IMR-90 (cell line): Measurements from ENCODE around the gene PRKCA. TPM values are rescaled to one million over a fixed set of nuclear protein-coding genes. Genes with fewer than 3 reads are reported as not detected.

Experiments used
- ATAC-seq: fragments of 200-7000 bp; cut with Tn5 transposase; 2 replicates; pipeline ENCODE4 v1.9.1; 2020; ENCODE audit warnings: low read depth, mild to moderate bottlenecking, moderate library complexity
- BruUV-seq: library from RNA; stranded (reverse); fragments of 400-500 nt; replicated peaks from 2 replicates; lab custom pipeline; 2021; lab: Mats Ljungman, UMichigan
- CTCF ChIA-PET: fragments of 300-600 bp; formaldehyde crosslinking; extraction: SDS; loops from one replicate; lab custom pipeline; 2021; ENCODE audit warnings: antibody characterized with exemption; lab: Yijun Ruan, JAX
- POLR2A ChIA-PET: fragments of 300-600 bp; sonication (Branson Sonifier 250); formaldehyde crosslinking; loops from one replicate; lab custom pipeline; 2022; ENCODE audit warnings: antibody characterized with exemption; ENCODE audit not compliant: unreplicated experiment; lab: Charles Lee
- DNase-seq: peaks from one replicate; pipeline ENCODE4 v3.0.0; 2013
- H2AFZ ChIP-seq: replicated peaks from 2 replicates; pipeline ENCODE3; 2013; ENCODE audit warnings: low read length, mild to moderate bottlenecking; ENCODE audit not compliant: poor library complexity
- H2AK5ac ChIP-seq: 2 replicates; pipeline ENCODE4 v1.6.1; 2013; ENCODE audit warnings: low read depth, low read length, inconsistent platforms
- H2AK9ac ChIP-seq: replicated peaks from 2 replicates; pipeline ENCODE3; 2013; ENCODE audit warnings: mild to moderate bottlenecking, low read depth, low read length, moderate library complexity; ENCODE audit not compliant: poor library complexity
- H2BK120ac ChIP-seq: 2 replicates; pipeline ENCODE4 v1.6.1; 2013; ENCODE audit warnings: low read depth, low read length, inconsistent platforms
- H2BK15ac ChIP-seq: 3 replicates; pipeline ENCODE4 v1.6.1; 2013; ENCODE audit warnings: low read depth, low read length, inconsistent platforms
- H2BK20ac ChIP-seq: 2 replicates; pipeline ENCODE4 v1.6.1; 2013; ENCODE audit warnings: low read depth, mild to moderate bottlenecking, inconsistent platforms, low read length, moderate library complexity
- H2BK5ac ChIP-seq: 2 replicates; pipeline ENCODE4 v1.6.1; 2013; ENCODE audit warnings: mild to moderate bottlenecking, low read depth, low read length, inconsistent platforms; ENCODE audit not compliant: poor library complexity, severe bottlenecking
- H3K14ac ChIP-seq: replicated peaks from 2 replicates; pipeline ENCODE4 v1.6.1; 2013; ENCODE audit warnings: low read depth, low read length, inconsistent platforms
- H3K18ac ChIP-seq: 2 replicates; pipeline ENCODE4 v1.6.1; 2013; ENCODE audit warnings: low read depth, low read length, control low read depth
- H3K23ac ChIP-seq: 2 replicates; pipeline ENCODE4 v1.6.1; 2013; ENCODE audit warnings: low read depth, low read length, inconsistent platforms
- H3K27ac ChIP-seq: 2 replicates; pipeline ENCODE4 v1.5.1; 2013; ENCODE audit warnings: mild to moderate bottlenecking, control low read depth, low read length; ENCODE audit not compliant: insufficient read depth
- H3K27me3 ChIP-seq: 2 replicates; pipeline ENCODE4 v1.6.1; 2013; ENCODE audit warnings: low read length; ENCODE audit not compliant: control insufficient read depth, insufficient read depth
- H3K36me3 ChIP-seq: 2 replicates; pipeline ENCODE4 v1.6.1; 2013; ENCODE audit warnings: low read length, mixed read lengths; ENCODE audit not compliant: control insufficient read depth, insufficient read depth
- H3K4ac ChIP-seq: 2 replicates; pipeline ENCODE4 v1.6.1; 2013; ENCODE audit warnings: low read depth, low read length, inconsistent platforms
- H3K4me1 ChIP-seq: 2 replicates; pipeline ENCODE4 v1.6.1; 2013; ENCODE audit warnings: low read length, mixed read lengths; ENCODE audit not compliant: control insufficient read depth, insufficient read depth
- H3K4me2 ChIP-seq: 2 replicates; pipeline ENCODE4 v1.6.1; 2013; ENCODE audit warnings: low read depth, mild to moderate bottlenecking, control low read depth, low read length, moderate library complexity
- H3K4me3 ChIP-seq: 2 replicates; pipeline ENCODE4 v1.5.1; 2013; ENCODE audit warnings: low read depth, mild to moderate bottlenecking, control low read depth, low read length, moderate library complexity; ENCODE audit not compliant: insufficient read depth
- H3K56ac ChIP-seq: 2 replicates; pipeline ENCODE4 v1.6.1; 2013; ENCODE audit warnings: low read length, inconsistent platforms; ENCODE audit not compliant: insufficient read depth; ENCODE audit errors: extremely low read depth
- H3K79me1 ChIP-seq, 2 experiments: 2 replicates each; pipeline ENCODE4 v1.6.1; 2013; ENCODE audit warnings: low read length in 2 of 2, inconsistent platforms in 1 of 2, low read depth in 1 of 2
- H3K9ac ChIP-seq: 2 replicates; pipeline ENCODE4 v1.6.1; 2013; ENCODE audit warnings: low read depth, low read length, control low read depth
- H3K9me1 ChIP-seq: 2 replicates; pipeline ENCODE4 v1.6.1; 2013; ENCODE audit warnings: low read length, inconsistent platforms; ENCODE audit not compliant: insufficient read depth
- H3K9me3 ChIP-seq: 2 replicates; pipeline ENCODE4 v1.6.1; 2013; ENCODE audit warnings: low read length; ENCODE audit not compliant: control insufficient read depth, insufficient read depth
- H4K20me1 ChIP-seq: 2 replicates; pipeline ENCODE4 v1.6.1; 2013; ENCODE audit warnings: low read length, inconsistent platforms; ENCODE audit not compliant: insufficient read depth
- H4K5ac ChIP-seq: 2 replicates; pipeline ENCODE4 v1.6.1; 2013; ENCODE audit warnings: mild to moderate bottlenecking, low read depth, low read length, control low read depth
- H4K8ac ChIP-seq, 2 experiments: 2 replicates each; pipeline ENCODE4 v1.6.1; 2013; ENCODE audit warnings: low read depth in 2 of 2, low read length in 2 of 2, control low read depth in 1 of 2, inconsistent platforms in 1 of 2
- H4K91ac ChIP-seq: 2 replicates; pipeline ENCODE4 v1.6.1; 2013; ENCODE audit warnings: low read depth, low read length, inconsistent platforms; ENCODE audit not compliant: insufficient read depth
- BHLHE40 ChIP-seq: fragments of 150-350 bp; IDR thresholded peaks from 2 replicates; pipeline ENCODE4 v1.6.1; 2016; ENCODE audit warnings: mild to moderate bottlenecking, low read depth, low read length
- CEBPB ChIP-seq: IDR thresholded peaks from 2 replicates; pipeline ENCODE4 v1.6.1; 2012; ENCODE audit warnings: low read depth, low read length, improper control_type of control experiment
- CHD1 ChIP-seq: IDR thresholded peaks from 2 replicates; pipeline ENCODE4 v1.6.1; 2012; ENCODE audit warnings: low read depth, low read length, improper control_type of control experiment
- MAZ ChIP-seq: IDR thresholded peaks from 2 replicates; pipeline ENCODE4 v1.6.1; 2012; ENCODE audit warnings: low read depth, mild to moderate bottlenecking, low read length, improper control_type of control experiment, moderate library complexity, borderline replicate concordance
- MXI1 ChIP-seq: IDR thresholded peaks from 2 replicates; pipeline ENCODE4 v1.6.1; 2012; ENCODE audit warnings: low read depth, mild to moderate bottlenecking, low read length, moderate library complexity, borderline replicate concordance
- NFE2L2 ChIP-seq: fragments of 150-350 bp; IDR thresholded peaks from 2 replicates; pipeline ENCODE4 v1.6.1; 2016; ENCODE audit warnings: low read depth, mild to moderate bottlenecking, low read length
- WGBS, 2 experiments: methylation state at CpG; one replicate each; pipeline versions ENCODE4 v1.1.5 to v1.1.7; 2013; ENCODE audit warnings: missing lambda C conversion rate in 2 of 2; ENCODE audit not compliant: insufficient read length in 1 of 2; ENCODE audit errors: extremely low coverage in 2 of 2; 5-methylcytosine and 5-hydroxymethylcytosine counted together
- dilution Hi-C: fragments of 300-500 bp; cut with HindIII; formaldehyde crosslinking; loops from one replicate; pipeline ENCODE4 v1.14.3; 2018; ENCODE audit warnings: low sequenced_read_pairs; ENCODE audit not compliant: unreplicated experiment
- in situ Hi-C: fragments of 300-500 bp; cut with MboI; formaldehyde crosslinking; loops from 3 replicates; pipeline ENCODE4 v1.14.3; 2019; ENCODE audit warnings: low sequenced_read_pairs, inconsistent platforms, mixed read lengths
- intact Hi-C: fragments of 100-400 bp; cut with micrococcal nuclease; formaldehyde crosslinking; loops from 2 replicates; pipeline ENCODE4 v1.10.0; 2022
- polyA plus RNA-seq, 3 experiments: library from polyadenylated mRNA; depleted of rRNA; stranded (reverse); fragments of >200 nt; gene quantifications; 2 replicates each; pipeline ENCODE4 v1.2.3, GENCODE V29; 2012; ENCODE audit warnings: low replicate concordance in 1 of 3
- total RNA-seq: library from RNA; depleted of rRNA; stranded (reverse); fragments of >200 nt; gene quantifications from 2 replicates; pipeline ENCODE4 v1.2.3, GENCODE V29; 2012
- TF ChIP-seq, protein P1 (sequence below): conservative IDR thresholded peaks from 2 replicates; pipeline ENCODE4 v1.5.1; 2012; ENCODE audit warnings: mild to moderate bottlenecking, low read depth, low read length, improper control_type of control experiment
- TF ChIP-seq, protein P2 (sequence below): fragments of 150-350 bp; IDR thresholded peaks from 2 replicates; pipeline ENCODE4 v1.6.1; 2017; ENCODE audit warnings: mild to moderate bottlenecking, antibody characterized with exemption, low read length, low read depth

PRKCA gene
- total and polyA plus RNA-seq, 2 of the 4 experiments (the other 2 are of a cell fraction), result 31.0 to 46.0 TPM

DNA sequence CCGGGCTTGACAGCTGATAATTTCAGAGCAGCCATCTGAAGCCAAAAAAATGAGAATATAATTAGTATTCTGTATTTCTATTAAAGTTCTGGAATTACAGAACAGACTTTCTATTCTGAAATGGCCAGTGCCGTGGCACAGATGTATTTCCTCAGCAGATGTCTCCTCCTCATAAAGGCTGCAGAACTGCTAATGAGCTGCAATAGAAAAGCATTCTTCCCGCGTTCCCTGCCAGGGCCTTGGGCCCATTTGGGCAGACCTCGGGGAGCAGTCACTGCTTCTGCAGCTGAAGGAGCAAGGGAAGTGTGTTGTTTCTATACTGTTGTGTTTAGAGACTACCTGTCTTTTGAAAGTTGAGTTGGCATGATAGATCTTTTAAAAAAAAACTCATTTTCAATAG, 379.9 kb downstream of the PRKCA start:
- no peak overlapping the region for H2BK15ac ChIP-seq
- no peak overlapping the region for H3K23ac ChIP-seq
- H3K9me3 ChIP-seq, result peaks cover 4% of the 10 kb centered on the region
- no peak overlapping the region for H2AK9ac ChIP-seq
- no peak overlapping the region for H2AFZ ChIP-seq
- no peak overlapping the region for H4K5ac ChIP-seq
- H3K9ac ChIP-seq, result no peak overlapping the region
- H2AK5ac ChIP-seq, result no peak overlapping the region
- intact Hi-C loops (no loop called here), dilution Hi-C loops (no loop called here), in situ Hi-C loops (no loop called here)
- H4K91ac ChIP-seq, result no peak overlapping the region
- BruUV-seq, result no TSS peak
- no peak overlapping the region for H3K4me2 ChIP-seq
- ATAC-seq, result no peak
- no peak overlapping the region for H3K14ac ChIP-seq
- H4K20me1 ChIP-seq, result peaks cover 15% of the 10 kb centered on the region
- H3K36me3 ChIP-seq, result peaks cover 4% of the 10 kb centered on the region; the same call in 1 of the 2 replicates
- peaks cover 41 to 66% of the 10 kb centered on the region in 2 experiments for H3K79me1 ChIP-seq
- H3K4ac ChIP-seq, result no peak overlapping the region
- H3K56ac ChIP-seq, result no peak overlapping the region
- no peaks in the 10 kb centered on the region for H3K27me3 ChIP-seq
- H3K4me3 ChIP-seq, result no peak overlapping the region
- POLR2A ChIA-PET, result no interaction called here
- no peak overlapping the region for H2BK20ac ChIP-seq
- H4K8ac ChIP-seq, result no peak overlapping the region
- WGBS, 2 experiments, result no CpG with 5 or more reads among the region's 5 CpGs
- CTCF ChIA-PET, result interaction anchor here (0.6 kb wide), 1 partner anchor 1308 kb away, joined by 3 read pairs; no protein-coding TSS in a partner anchor
- no peak overlapping the region for H3K18ac ChIP-seq
- H2BK5ac ChIP-seq, result no peak overlapping the region
- no peak overlapping the region for H3K27ac ChIP-seq
- TF ChIP-seq MXI1 (no peak), CEBPB (no peak), BHLHE40 (no peak), NFE2L2 (no peak), CHD1 (no peak), MAZ (no peak)
- TF ChIP-seq, protein P1, sequence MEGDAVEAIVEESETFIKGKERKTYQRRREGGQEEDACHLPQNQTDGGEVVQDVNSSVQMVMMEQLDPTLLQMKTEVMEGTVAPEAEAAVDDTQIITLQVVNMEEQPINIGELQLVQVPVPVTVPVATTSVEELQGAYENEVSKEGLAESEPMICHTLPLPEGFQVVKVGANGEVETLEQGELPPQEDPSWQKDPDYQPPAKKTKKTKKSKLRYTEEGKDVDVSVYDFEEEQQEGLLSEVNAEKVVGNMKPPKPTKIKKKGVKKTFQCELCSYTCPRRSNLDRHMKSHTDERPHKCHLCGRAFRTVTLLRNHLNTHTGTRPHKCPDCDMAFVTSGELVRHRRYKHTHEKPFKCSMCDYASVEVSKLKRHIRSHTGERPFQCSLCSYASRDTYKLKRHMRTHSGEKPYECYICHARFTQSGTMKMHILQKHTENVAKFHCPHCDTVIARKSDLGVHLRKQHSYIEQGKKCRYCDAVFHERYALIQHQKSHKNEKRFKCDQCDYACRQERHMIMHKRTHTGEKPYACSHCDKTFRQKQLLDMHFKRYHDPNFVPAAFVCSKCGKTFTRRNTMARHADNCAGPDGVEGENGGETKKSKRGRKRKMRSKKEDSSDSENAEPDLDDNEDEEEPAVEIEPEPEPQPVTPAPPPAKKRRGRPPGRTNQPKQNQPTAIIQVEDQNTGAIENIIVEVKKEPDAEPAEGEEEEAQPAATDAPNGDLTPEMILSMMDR, result no peak
- TF ChIP-seq, protein P2, sequence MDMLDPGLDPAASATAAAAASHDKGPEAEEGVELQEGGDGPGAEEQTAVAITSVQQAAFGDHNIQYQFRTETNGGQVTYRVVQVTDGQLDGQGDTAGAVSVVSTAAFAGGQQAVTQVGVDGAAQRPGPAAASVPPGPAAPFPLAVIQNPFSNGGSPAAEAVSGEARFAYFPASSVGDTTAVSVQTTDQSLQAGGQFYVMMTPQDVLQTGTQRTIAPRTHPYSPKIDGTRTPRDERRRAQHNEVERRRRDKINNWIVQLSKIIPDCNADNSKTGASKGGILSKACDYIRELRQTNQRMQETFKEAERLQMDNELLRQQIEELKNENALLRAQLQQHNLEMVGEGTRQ, result no peak
- peaks cover 5% of the 10 kb centered on the region; the same call in 1 of the 2 replicates for H3K4me1 ChIP-seq
- no peak overlapping the region for H2BK120ac ChIP-seq
- peaks cover 20% of the 10 kb centered on the region; the same call in 1 of the 2 replicates for H3K9me1 ChIP-seq
- DNase-seq, result no peak
